ENCODE results near the gene MEPCE.
"Not testable (repeated sequence)": the region's sequence is repeated elsewhere in the genome, so short reads cannot be mapped to it uniquely, and the experiment has no call there.

- not testable (repeated sequence) for TF ChIP-seq CTCF, POLR2A (IDR thresholded peaks at IDR 0.05)
Observed at GRCh38 chr7:100447363-100447762, 17.7 kb downstream of the MEPCE start.
